Right renal pelvis (tissue), 4 donors: ENCODE measurements around the gene TOMM7. TPM values are rescaled to one million over a fixed set of nuclear protein-coding genes. Genes with fewer than 3 reads are reported as not detected.

Experiments used
- DNase-seq, 4 donors: peaks; one replicate each; pipeline ENCODE4 v3.0.0-alpha.2; 2013; ENCODE audit warnings: low read depth in 4 of 4, low spot score in 3 of 4, missing footprints in 1 of 4
- polyA plus RNA-seq, 4 donors: library from polyadenylated mRNA; unstranded; fragments of 120-200 nt; gene quantifications; one replicate each; pipeline ENCODE4 v1.2.1, GENCODE V29; 2013; ENCODE audit not compliant: insufficient read length in 4 of 4

The TOMM7 gene
- polyA plus RNA-seq, result 100 to 1,000 TPM; 320 to 417 (median 395) TPM

GRCh38 chr7:22822486-22823141 is at the start of gene TOMM7:
TSS of gene TOMM7 (minus strand) at chr7:22822849. CDS start at chr7:22822779, 70 bp downstream.
- peak; percentile 89 to 95 (median 93) for DNase-seq

GRCh38 chr7:22872096-22872807 is 49.6 kb upstream of the TOMM7 start:
- no peak for DNase-seq

GRCh38 chr7:22871661-22872060 is 49.0 kb upstream of the TOMM7 start:
- DNase-seq, result no peak

GRCh38 chr7:22868509-22868908 is 45.9 kb upstream of the TOMM7 start:
- DNase-seq, result no peak

GRCh38 chr7:22867589-22867988 is 44.9 kb upstream of the TOMM7 start:
- no peak for DNase-seq

- no peak for DNase-seq
Observed at GRCh38 chr7:22867003-22867402, 44.4 kb upstream of the TOMM7 start.

- DNase-seq, result no peak
Observed at GRCh38 chr7:22865602-22865960, 42.9 kb upstream of the TOMM7 start.

- no peak for DNase-seq
Observed at GRCh38 chr7:22864855-22865601, 42.4 kb upstream of the TOMM7 start.

GRCh38 chr7:22864301-22864700 is 41.7 kb upstream of the TOMM7 start:
- no peak for DNase-seq

GRCh38 chr7:22863156-22863899 is 40.7 kb upstream of the TOMM7 start:
- no peak for DNase-seq

GRCh38 chr7:22861576-22861975 is 38.9 kb upstream of the TOMM7 start:
- DNase-seq, result no peak

GRCh38 chr7:22860784-22861482 is 38.3 kb upstream of the TOMM7 start:
- no peak for DNase-seq

GRCh38 chr7:22860337-22860736 is 37.7 kb upstream of the TOMM7 start:
- DNase-seq, result no peak

GRCh38 chr7:22859641-22860290 is 37.1 kb upstream of the TOMM7 start:
- DNase-seq, result no peak

GRCh38 chr7:22858640-22859561 is 36.3 kb upstream of the TOMM7 start:
- no peak for DNase-seq

GRCh38 chr7:22858274-22858639 is 35.6 kb upstream of the TOMM7 start:
- no peak for DNase-seq

GRCh38 chr7:22856416-22856815 is 33.8 kb upstream of the TOMM7 start:
- no peak for DNase-seq

GRCh38 chr7:22855049-22855392 is 32.4 kb upstream of the TOMM7 start:
- no peak for DNase-seq
